Stomach smooth muscle (tissue), 2 donors: ENCODE measurements around the gene ADGRD1.

Experiments used
- H3K27ac ChIP-seq: one replicate; pipeline ENCODE4 v1.7.0; 2013; ENCODE audit warnings: mild to moderate bottlenecking, low read length, inconsistent platforms
- H3K27me3 ChIP-seq, 2 donors: one replicate each; pipeline ENCODE4 v1.7.0; 2013; ENCODE audit warnings: low read length in 2 of 2; ENCODE audit not compliant: insufficient read depth in 2 of 2, control insufficient read depth in 1 of 2
- H3K36me3 ChIP-seq, 2 donors: one replicate each; pipeline ENCODE4 v1.7.0; 2013; ENCODE audit warnings: low read length in 2 of 2; ENCODE audit not compliant: control insufficient read depth in 2 of 2, insufficient read depth in 2 of 2
- H3K4me1 ChIP-seq: one replicate; pipeline ENCODE4 v1.7.0; 2013; ENCODE audit warnings: low read length; ENCODE audit not compliant: control insufficient read depth, insufficient read depth
- H3K4me3 ChIP-seq, 2 donors: one replicate each; pipeline ENCODE4 v1.7.0; 2013; ENCODE audit warnings: low read length in 2 of 2
- H3K9ac ChIP-seq, 2 donors: one replicate each; pipeline ENCODE4 v1.7.0; 2013; ENCODE audit warnings: low read length in 2 of 2, mild to moderate bottlenecking in 1 of 2
- H3K9me3 ChIP-seq, 2 donors: one replicate each; pipeline ENCODE4 v1.7.0; 2013; ENCODE audit warnings: low read length in 2 of 2; ENCODE audit not compliant: control insufficient read depth in 2 of 2
- donor health status: healthy.
- donor health status: Pancreatic carcinoma.

The ADGRD1 gene

DNA sequence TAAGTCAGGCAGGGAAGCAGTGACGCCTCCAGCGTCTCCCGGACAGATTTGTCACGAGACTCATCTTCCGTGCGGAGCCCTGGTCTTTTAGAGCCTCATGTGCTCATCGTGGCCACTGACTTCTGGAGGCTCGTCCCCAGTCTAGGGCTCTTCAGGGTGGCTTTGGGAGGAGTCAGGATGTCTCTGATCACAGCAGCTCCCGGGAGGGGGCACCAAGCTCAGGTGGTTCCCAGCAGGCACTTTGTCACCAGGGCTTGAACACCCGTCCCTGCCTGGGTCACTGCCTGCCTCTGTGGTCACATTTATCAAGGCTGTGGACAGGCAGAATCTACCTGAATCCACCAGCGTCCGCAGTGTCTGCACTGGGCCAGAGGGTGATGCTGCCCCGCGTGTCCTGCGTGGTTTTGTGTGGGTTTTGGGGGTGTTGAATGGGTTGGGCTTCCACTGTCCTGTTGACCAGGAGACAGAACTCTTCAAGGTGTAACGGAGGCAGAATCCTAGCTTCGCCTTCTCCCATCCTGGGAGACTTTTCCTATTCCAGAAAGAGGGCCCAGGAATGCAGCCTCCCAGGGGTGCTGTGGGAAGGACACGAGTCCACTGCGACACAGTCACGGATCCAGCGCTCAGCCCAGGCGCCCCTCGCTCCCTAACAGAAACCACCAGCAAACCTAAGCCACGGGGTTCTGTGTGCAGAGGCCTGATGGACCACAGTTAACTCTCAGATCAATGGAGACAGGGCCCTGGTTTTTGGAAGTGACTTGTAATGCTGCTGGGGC is 132.3 kb downstream of the ADGRD1 start:
- Histone ChIP-seq H3K36me3 (peaks cover 4 to 5% of the 10 kb centered on the region in 2 donors), H3K4me1 (no peaks in the 10 kb centered on the region), H3K27ac (no peak overlapping the region), H3K27me3 (no peaks in the 10 kb centered on the region), H3K4me3 (no peak overlapping the region), H3K9me3 (no peaks in the 10 kb centered on the region), H3K9ac (no peak overlapping the region)

DNA sequence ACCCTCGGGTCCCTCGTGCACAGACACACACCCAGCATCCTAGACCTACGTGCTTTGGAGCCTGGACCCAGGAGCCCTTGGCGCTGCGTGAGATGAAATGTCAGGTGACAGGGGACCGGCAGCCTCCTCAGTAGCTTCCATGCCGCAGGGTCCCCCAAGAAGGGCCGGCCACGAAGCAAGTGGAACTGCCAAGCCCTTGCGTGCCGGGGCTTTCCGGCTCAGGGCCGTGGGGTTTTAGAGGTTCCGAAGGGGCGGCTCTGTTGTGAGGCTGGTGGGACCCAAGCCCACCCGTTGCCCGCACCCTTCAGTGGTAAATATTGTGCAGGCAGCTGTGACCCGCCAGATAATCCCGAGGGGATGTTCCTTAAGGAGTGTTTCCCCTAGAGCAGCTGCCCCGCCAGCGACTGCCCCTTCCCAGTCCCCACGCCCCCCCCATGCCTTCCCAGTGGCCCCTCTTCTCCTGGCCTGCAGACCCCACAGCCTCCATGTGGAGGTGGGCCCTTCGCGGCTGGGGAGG is 133.7 kb downstream of the ADGRD1 start:
- H3K4me3 ChIP-seq, result no peak overlapping the region
- H3K27ac ChIP-seq, result no peak overlapping the region
- H3K27me3 ChIP-seq, result no peaks in the 10 kb centered on the region
- H3K36me3 ChIP-seq, result peaks cover 4 to 8% of the 10 kb centered on the region in 2 donors
- no peaks in the 10 kb centered on the region for H3K9me3 ChIP-seq
- no peaks in the 10 kb centered on the region for H3K4me1 ChIP-seq
- H3K9ac ChIP-seq, result no peak overlapping the region

DNA sequence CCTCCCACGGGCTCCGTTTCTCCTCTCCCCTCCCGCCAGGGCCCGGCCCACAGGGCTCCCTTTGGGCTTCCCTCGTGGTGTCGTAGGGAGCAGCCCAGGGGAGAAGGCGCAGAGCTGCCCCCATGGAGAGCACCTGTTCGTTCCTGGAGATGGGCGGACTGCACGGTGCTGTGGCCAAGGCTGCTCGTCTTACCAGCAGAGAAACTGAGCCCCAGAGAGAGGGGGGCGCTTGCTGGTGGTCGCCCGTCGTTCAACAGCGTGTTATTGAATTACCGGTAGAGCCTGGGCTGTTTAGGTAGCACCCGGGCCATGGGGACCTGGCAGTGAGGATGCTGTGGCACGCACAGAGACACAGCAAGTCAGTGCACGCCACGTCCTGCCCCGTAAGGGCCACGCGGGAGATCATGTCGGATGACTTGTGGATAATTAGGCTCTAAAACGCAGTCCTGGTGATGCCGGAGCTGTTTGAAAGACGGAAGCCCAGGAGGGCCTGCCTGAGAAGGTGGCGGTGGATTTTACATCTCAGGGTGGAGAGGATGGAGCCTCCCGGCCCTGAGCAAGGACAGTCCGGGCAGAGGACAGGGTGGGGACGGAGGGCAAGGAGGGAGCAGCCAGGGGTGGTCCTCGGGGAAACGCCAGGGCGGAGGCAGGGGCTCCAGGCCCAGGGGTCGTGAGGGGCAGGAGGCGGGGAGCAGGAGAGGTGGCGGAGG is 134.4 kb downstream of the ADGRD1 start:
- Histone ChIP-seq H3K27me3 (no peaks in the 10 kb centered on the region), H3K36me3 (peaks cover 4 to 8% of the 10 kb centered on the region in 2 donors), H3K27ac (no peak overlapping the region)

DNA sequence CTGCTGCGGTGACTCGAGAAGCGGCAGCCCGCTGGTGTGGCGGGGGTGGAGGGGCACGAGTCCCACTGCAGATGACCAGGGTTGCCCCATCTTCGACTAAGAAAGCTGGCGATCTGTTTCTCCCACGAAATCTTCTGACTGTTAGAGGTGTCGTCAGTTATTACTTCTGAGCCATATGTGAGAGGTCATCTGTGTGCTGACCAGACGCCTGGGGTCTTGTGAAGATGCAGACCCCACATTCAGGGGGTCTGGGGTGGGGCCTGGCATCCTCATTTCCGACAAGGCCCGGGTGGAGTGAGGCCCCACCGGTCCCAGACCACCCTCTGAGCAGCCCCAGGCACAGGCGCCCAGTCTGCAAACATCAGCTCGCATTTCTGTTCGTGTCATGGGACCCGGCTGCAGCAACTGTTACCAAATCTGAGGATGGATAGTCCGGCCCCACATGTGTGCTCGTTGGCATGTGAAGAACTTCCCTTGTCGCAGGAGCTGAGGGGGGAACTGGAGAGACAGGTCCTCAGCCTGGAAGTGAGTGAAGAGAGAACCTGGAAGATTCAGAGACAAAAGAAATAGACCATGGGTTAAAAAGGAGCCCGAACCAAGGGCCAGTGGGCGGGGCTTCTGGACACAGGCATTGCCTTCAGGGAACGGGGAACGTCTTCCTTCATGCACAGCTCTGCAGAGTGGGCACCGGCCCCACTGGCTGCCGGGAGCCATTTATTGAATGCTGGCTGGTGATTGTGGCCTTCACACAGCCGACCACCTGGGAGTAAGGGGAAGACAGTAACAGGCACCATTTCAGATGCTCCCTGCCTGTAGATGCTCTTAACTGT is 135.2 kb downstream of the ADGRD1 start:
- Histone ChIP-seq H3K9ac (no peak overlapping the region), H3K27me3 (no peaks in the 10 kb centered on the region), H3K27ac (no peak overlapping the region), H3K4me1 (no peaks in the 10 kb centered on the region), H3K9me3 (no peaks in the 10 kb centered on the region), H3K4me3 (no peak overlapping the region), H3K36me3 (peaks cover 4 to 8% of the 10 kb centered on the region in 2 donors)

More for the DNA sequence above, 134.4 kb downstream of the ADGRD1 start:
- H3K4me1 ChIP-seq, result no peaks in the 10 kb centered on the region
- no peak overlapping the region for H3K4me3 ChIP-seq
- H3K9ac ChIP-seq, result no peak overlapping the region
- no peaks in the 10 kb centered on the region for H3K9me3 ChIP-seq

DNA sequence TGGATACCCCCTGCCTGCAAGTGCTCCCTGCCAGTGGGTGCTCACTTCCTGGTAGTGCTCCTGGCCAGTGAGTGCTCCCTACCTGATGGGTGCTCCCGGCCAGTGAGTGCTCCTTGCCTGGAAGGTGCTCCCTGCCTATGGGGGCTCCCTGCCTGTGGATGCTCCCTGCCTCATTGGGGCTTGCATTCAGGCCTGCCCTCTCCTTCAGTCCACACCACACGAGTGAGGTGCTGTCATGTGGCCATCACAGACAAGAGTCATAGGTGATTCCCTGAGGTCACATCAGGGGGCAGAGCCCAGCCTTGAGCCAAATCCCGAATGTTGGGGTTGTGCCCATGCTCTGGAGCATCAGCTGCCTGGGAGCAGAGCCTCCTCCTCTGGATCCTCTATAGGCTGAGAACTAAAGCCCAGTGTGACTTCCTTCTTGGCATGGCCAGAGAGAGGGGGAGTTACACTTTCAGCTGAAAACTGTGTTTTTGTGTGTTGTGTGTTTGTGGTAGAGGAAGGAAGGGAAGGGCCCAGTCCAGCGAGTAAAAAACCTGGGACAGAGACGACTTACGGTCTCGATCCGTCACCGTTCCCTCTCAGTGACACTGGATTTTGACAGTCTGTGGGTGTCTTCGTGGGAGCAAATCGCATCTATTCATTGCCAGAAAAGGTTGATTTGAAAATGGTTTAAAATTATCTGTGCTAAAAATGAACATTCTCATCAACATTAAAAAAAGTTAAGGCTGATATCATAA is 136.0 kb downstream of the ADGRD1 start:
- no peak overlapping the region for H3K27ac ChIP-seq
- H3K9ac ChIP-seq, result no peak overlapping the region
- H3K4me1 ChIP-seq, result no peaks in the 10 kb centered on the region
- peaks cover 4 to 8% of the 10 kb centered on the region in 2 donors for H3K36me3 ChIP-seq
- no peak overlapping the region for H3K4me3 ChIP-seq
- H3K9me3 ChIP-seq, result no peaks in the 10 kb centered on the region
- no peaks in the 10 kb centered on the region for H3K27me3 ChIP-seq

DNA sequence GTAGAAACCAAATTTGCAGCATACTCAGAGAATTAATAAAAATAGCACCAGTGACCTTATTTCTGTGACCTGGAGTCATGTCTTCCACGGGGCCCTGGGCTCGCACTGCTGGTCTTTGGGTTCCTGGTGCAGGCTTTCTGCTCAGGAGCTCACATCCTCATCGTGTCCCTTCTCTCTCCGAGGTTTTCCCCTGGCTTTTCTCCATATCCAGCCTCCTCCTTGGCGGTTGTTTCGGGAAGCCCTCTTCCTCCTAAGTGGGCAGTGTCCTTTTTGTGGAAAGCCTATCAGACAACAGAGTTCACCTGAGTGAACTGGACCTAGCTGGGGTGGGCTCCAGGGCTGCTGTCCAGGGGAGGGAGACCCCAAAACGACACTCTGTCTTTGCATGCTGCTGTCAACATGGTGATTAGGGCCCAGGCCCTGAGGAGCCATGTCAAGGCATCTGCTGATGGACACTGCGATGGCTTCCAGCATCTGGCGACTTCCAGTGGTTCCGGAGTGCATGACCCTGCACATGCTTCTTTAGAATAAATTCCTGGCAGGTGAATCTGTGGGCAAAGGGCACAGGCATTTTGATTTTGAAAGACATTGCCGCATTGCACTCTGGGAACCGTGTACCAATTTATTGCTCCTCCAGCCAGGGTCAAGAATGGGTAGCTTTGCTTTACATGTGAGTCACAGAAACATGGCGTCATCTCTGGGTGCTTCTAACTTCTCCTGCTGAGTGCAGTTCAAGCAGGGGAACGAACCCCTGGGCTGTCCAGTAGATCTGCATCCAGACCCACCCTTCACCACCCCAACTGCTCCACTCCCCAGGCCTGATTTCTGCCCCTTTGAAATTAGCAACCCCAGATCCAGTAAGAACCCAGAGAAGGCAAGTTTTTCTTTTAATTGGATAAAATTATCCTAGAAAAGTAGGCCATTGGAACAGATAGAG is 136.8 kb downstream of the ADGRD1 start:
- Histone ChIP-seq H3K4me1 (no peaks in the 10 kb centered on the region), H3K27ac (no peak overlapping the region), H3K9me3 (no peaks in the 10 kb centered on the region), H3K9ac (no peak overlapping the region), H3K4me3 (no peak overlapping the region), H3K36me3 (peaks cover 4 to 6% of the 10 kb centered on the region in 2 donors), H3K27me3 (no peaks in the 10 kb centered on the region)

DNA sequence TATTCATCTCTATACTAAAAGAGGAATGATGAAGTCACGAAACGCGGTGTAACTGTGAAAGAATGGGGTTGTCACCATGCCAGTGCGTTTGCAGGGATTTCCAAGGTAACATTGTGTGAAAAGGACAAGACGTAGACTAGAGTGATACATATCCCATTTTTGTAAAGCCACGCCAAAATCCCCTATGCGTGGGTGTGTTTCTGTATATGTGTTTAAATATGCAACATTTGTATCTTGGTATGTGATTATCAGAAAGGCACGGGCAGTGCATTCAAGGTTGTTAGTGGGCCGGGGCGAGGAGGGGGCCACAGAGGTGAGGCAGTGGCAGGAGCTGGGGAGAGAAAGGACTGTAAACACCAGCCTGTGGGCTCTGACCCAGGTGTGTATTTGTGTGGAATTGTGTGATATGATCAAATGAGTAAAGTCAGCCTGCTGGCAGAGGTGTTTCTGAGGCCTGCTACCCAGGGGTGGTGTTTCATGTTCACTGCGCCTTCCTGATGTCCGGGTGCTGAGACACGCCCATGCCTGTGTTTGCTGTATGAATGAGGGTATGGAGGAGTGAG is 137.8 kb downstream of the ADGRD1 start:
- Histone ChIP-seq H3K9me3 (no peaks in the 10 kb centered on the region), H3K4me1 (peaks cover under 1% of the 10 kb centered on the region), H3K4me3 (no peak overlapping the region), H3K36me3 (peaks cover 4 to 6% of the 10 kb centered on the region in 2 donors), H3K9ac (no peak overlapping the region), H3K27me3 (no peaks in the 10 kb centered on the region), H3K27ac (no peak overlapping the region)

DNA sequence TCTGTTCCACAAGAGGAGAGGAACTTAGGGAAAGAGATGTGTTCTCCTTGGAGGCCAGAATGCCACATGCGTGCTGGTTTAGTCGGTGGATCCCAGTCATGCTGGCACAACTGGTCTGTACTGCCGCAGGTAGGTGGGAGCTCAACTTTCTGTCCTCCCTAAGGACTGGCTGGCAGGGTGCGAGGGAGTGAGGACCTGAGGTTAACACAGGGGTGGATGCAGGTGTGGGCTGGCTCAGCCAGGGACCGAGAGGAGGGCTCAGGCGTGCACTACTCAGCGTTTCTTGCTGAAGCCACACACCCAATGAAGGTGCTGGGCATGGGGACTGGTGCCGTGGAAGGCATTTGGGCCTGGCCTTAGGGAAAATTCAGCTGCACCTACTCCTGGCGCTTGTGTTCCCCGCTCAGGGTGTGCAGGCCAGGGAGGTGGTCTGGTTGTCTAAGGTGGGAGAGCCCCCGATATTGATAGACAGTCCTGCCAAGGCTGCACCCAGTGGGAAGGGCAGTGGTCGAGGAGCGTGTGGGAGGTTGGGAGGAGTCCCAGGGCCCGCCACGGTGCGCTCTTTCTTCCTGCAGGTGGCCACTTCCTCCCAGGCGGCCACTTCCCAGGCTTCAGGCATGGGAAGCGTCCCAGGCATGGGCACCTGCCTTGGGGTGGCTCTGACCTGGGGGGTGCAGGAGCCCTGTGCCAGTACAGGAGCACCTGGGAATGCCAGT is 138.4 kb downstream of the ADGRD1 start:
- Histone ChIP-seq H3K9ac (no peak overlapping the region), H3K9me3 (no peaks in the 10 kb centered on the region), H3K27ac (no peak overlapping the region), H3K36me3 (peaks cover 4 to 6% of the 10 kb centered on the region in 2 donors), H3K4me3 (no peak overlapping the region), H3K4me1 (peaks cover 5% of the 10 kb centered on the region), H3K27me3 (no peaks in the 10 kb centered on the region)
